Endothelial cell (in vitro differentiated cells): Measurements from ENCODE around the gene PHTF2. TPM values are rescaled to one million over a fixed set of nuclear protein-coding genes. Genes with fewer than 3 reads are reported as not detected.

Source experiments
- DNase-seq: peaks from one replicate; pipeline ENCODE4 v3.0.0; 2021; ENCODE audit warnings: low spot score
- H3K27ac Mint-ChIP-seq: one replicate; pipeline ENCODE4 v1.8.0; 2021; ENCODE audit warnings: mixed read lengths, inconsistent platforms; ENCODE audit not compliant: unreplicated experiment
- H3K27me3 Mint-ChIP-seq: one replicate; pipeline ENCODE4 v1.8.0; 2021; ENCODE audit warnings: mild to moderate bottlenecking, moderate library complexity, mixed read lengths, inconsistent platforms; ENCODE audit not compliant: unreplicated experiment
- H3K36me3 Mint-ChIP-seq: one replicate; pipeline ENCODE4 v1.8.0; 2021; ENCODE audit warnings: mild to moderate bottlenecking, low read depth, mixed read lengths, inconsistent platforms; ENCODE audit not compliant: unreplicated experiment
- H3K4me1 Mint-ChIP-seq: one replicate; pipeline ENCODE4 v1.8.0; 2021; ENCODE audit warnings: mild to moderate bottlenecking, mixed read lengths, inconsistent platforms; ENCODE audit not compliant: unreplicated experiment
- H3K4me3 Mint-ChIP-seq: one replicate; pipeline ENCODE4 v1.8.0; 2021; ENCODE audit warnings: mild to moderate bottlenecking, mixed read lengths, inconsistent platforms; ENCODE audit not compliant: unreplicated experiment
- H3K9me3 Mint-ChIP-seq: one replicate; pipeline ENCODE4 v1.8.0; 2021; ENCODE audit warnings: mixed read lengths, inconsistent platforms; ENCODE audit not compliant: unreplicated experiment
- CTCF ChIP-seq: fragments of 200-600 bp; sonication (generic); IDR thresholded peaks from one replicate; pipeline ENCODE4 v1.5.0; 2021; ENCODE audit warnings: antibody characterized with exemption; ENCODE audit not compliant: unreplicated experiment
- total RNA-seq: library from RNA; stranded (reverse); fragmentation: NEBNext Ultra II Directional; extraction: Animal tissue kit (Norgen Biotek cat#: 25700); gene quantifications from one replicate; pipeline ENCODE4 v1.2.1, GENCODE V29; 2021; ENCODE audit not compliant: unreplicated experiment

Gene PHTF2
- total RNA-seq, 1 donor from 2014 or later = 10.3 TPM

- no peak for DNase-seq
- H3K4me1 Mint-ChIP-seq = no peaks in the 10 kb centered on the region
- no peaks in the 10 kb centered on the region for H3K36me3 Mint-ChIP-seq
- TF ChIP-seq CTCF = no peak
- H3K9me3 Mint-ChIP-seq = no peaks in the 10 kb centered on the region
- H3K4me3 Mint-ChIP-seq = no peak overlapping the region
- no peak overlapping the region for H3K27ac Mint-ChIP-seq
- H3K27me3 Mint-ChIP-seq = no peaks in the 10 kb centered on the region
Measured at GRCh38 chr7:77903597-77903996, 105.0 kb downstream of the PHTF2 start.

DNA sequence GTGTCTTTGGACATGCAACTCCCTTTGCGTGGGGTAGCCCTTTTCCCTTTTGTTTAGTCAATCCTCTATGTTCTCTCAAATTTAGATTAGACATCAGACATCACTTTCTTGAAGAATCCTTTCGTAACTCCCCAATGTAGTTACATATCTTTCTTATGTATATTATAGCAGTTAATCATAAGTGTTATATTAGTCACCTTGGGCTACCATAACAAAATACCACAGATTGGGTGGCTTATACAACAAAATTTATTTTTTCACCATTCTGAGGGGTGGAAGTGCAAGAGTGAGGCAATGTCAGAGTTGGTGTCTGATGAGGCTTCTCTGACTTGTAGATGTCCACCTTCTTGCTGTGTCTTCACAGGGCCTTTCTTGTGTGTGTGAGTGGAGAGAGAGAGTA is 105.7 kb downstream of the PHTF2 start:
- TF ChIP-seq CTCF = no peak
- no peak overlapping the region for H3K27ac Mint-ChIP-seq
- H3K4me3 Mint-ChIP-seq = no peak overlapping the region
- no peaks in the 10 kb centered on the region for H3K27me3 Mint-ChIP-seq
- H3K4me1 Mint-ChIP-seq = no peaks in the 10 kb centered on the region
- no peak for DNase-seq
- H3K36me3 Mint-ChIP-seq = no peaks in the 10 kb centered on the region
- no peaks in the 10 kb centered on the region for H3K9me3 Mint-ChIP-seq

- TF ChIP-seq CTCF = no peak
- H3K36me3 Mint-ChIP-seq = no peaks in the 10 kb centered on the region
- H3K27me3 Mint-ChIP-seq = no peaks in the 10 kb centered on the region
- H3K27ac Mint-ChIP-seq = no peak overlapping the region
- H3K9me3 Mint-ChIP-seq = no peaks in the 10 kb centered on the region
- no peak overlapping the region for H3K4me3 Mint-ChIP-seq
- DNase-seq = no peak
- no peaks in the 10 kb centered on the region for H3K4me1 Mint-ChIP-seq
Measured at GRCh38 chr7:77907281-77907680, 108.7 kb downstream of the PHTF2 start.

DNA sequence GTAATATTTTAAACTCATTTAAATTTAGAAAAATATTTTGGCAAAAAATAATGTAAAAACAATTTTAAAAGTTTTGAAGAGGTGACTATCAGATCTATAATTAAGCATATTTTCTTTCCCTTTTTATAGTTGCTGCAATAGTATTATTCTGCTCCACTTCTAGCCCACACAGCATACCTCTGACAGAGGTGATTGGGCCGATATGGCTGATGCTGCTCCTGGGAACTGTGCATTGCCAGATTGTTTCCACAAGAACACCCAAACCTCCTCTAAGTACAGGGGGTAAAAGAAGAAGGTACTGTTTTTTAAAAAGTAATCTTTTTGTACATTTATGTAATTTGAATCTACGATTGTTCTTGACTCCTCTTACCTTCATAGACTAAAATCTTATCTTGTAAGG is 110.1 kb downstream of the PHTF2 start:
- H3K27me3 Mint-ChIP-seq = no peaks in the 10 kb centered on the region
- no peaks in the 10 kb centered on the region for H3K9me3 Mint-ChIP-seq
- no peak overlapping the region for H3K27ac Mint-ChIP-seq
- TF ChIP-seq CTCF = no peak
- H3K36me3 Mint-ChIP-seq = no peaks in the 10 kb centered on the region
- no peaks in the 10 kb centered on the region for H3K4me1 Mint-ChIP-seq
- DNase-seq = no peak
- H3K4me3 Mint-ChIP-seq = no peak overlapping the region

DNA sequence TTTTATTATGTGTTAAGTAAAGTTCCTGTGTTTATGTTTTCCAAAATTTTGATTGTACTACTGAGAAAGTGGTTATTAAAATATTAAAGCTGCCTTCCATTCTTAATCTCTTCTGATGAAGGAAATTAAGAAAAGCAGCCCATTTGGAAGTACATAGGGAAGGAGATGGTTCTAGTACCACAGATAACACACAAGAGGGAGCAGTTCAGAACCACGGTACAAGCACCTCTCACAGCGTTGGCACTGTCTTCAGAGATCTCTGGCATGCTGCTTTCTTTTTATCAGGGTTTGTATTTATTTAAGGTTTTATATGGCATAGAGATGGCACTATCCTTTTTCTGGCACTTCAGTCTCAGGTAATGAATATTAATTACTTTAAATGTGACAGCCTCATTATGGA is 111.6 kb downstream of the PHTF2 start:
- no peak for DNase-seq
- no peak overlapping the region for H3K27ac Mint-ChIP-seq
- no peaks in the 10 kb centered on the region for H3K36me3 Mint-ChIP-seq
- no peaks in the 10 kb centered on the region for H3K27me3 Mint-ChIP-seq
- no peaks in the 10 kb centered on the region for H3K4me1 Mint-ChIP-seq
- no peak for TF ChIP-seq CTCF
- H3K4me3 Mint-ChIP-seq = no peak overlapping the region
- H3K9me3 Mint-ChIP-seq = no peaks in the 10 kb centered on the region
